Adrenal gland (tissue), 12 donors: Measurements from ENCODE around the gene ARHGAP12. TPM values are rescaled to one million over a fixed set of nuclear protein-coding genes. Genes with fewer than 3 reads are reported as not detected.

ENCODE experiments used
- DNase-seq, 7 donors: peaks; one replicate each; pipeline ENCODE4 v3.0.0-alpha.2; 2019 to 2020
- H3K27ac ChIP-seq, 5 donors: fragments of 200-600 bp; sonication (generic) in 4 of 5; 1 replicate in 3 of 5; 2 replicates in 2 of 5; pipeline versions ENCODE4 v1.5.1 to v1.8.0; 2016 to 2020; ENCODE audit warnings: mild to moderate bottlenecking in 1 of 5
- H3K27me3 ChIP-seq: fragments of 200-600 bp; 2 replicates; pipeline ENCODE4 v1.8.0; 2021
- H3K36me3 ChIP-seq, 2 donors: fragments of 200-600 bp; replicated peaks in 1 of 2; 1 replicate in 1 of 2; 2 replicates in 1 of 2; pipeline versions ENCODE4 v1.5.1 to v1.8.0; 2018 to 2022
- H3K4me1 ChIP-seq, 2 donors: fragments of 200-600 bp; replicated peaks in 1 of 2; 1 replicate in 1 of 2; 2 replicates in 1 of 2; pipeline versions ENCODE4 v1.5.1 to v1.8.0; 2018 to 2021
- H3K4me3 ChIP-seq, 4 donors: fragments of 200-600 bp; sonication (generic) in 3 of 4; one replicate each; pipeline ENCODE4 v1.5.1; 2016 to 2018
- H3K9me3 ChIP-seq, 3 donors: fragments of 200-600 bp; sonication (generic) in 1 of 3; replicated peaks in 1 of 3; 1 replicate in 2 of 3; 2 replicates in 1 of 3; pipeline versions ENCODE4 v1.5.1 to v1.8.0; 2016 to 2021
- POLR2A ChIP-seq, 2 donors: fragments of 450-650 bp; IDR thresholded peaks; one replicate each; pipeline ENCODE4 v1.6.1; 2017; ENCODE audit warnings: antibody characterized with exemption in 2 of 2, mild to moderate bottlenecking in 2 of 2, moderate library complexity in 1 of 2
- WGBS, 4 donors: extraction: QIAGEN DNeasy Blood & Tissue Kit in 2 of 4; methylation state at CpG; one replicate each; pipeline versions ENCODE4 v1.1.5 to v1.1.7; 2013 to 2017; 5-methylcytosine and 5-hydroxymethylcytosine counted together
- intact Hi-C, 2 donors: fragments of 100-400 bp; cut with DNase I; formaldehyde crosslinking; loops; one replicate each; pipeline versions ENCODE4 v1.14.1 to v1.15.0; 2022 to 2023
- polyA plus RNA-seq, 3 donors: library from polyadenylated mRNA; stranded (reverse); fragments of 200-250 nt in 2 of 3; fragments of 350-450 nt in 1 of 3; fragmentation: Illumina TruSeq in 1 of 3; extraction: RNeasy Lipid Tissue Mini Kit (QIAGEN cat#74804) in 1 of 3; gene quantifications; one replicate each; pipeline ENCODE4 v1.2.3, GENCODE V29; 2013 to 2014
- total RNA-seq, 9 donors: library from RNA; depleted of rRNA in 4 of 9; stranded (reverse); fragments of >200 nt in 4 of 9; fragments of 120-200 nt in 1 of 9; fragmentation: NEBNext Ultra II Directional in 1 of 9; extraction: Animal tissue kit (Norgen Biotek cat#: 25700) in 1 of 9; gene quantifications; one replicate each; pipeline versions ENCODE4 v1.1.0 to v1.2.4, GENCODE V29; 2013 to 2023
- TF ChIP-seq, protein P1 (sequence below), 6 experiments: fragments of 450-650 bp in 4 of 6; fragments of 200-600 bp in 2 of 6; sonication (generic) in 1 of 6; IDR thresholded peaks; 1 replicate in 5 of 6; 2 replicates in 1 of 6; pipeline versions ENCODE4 v1.5.1 to v1.8.0; 2016 to 2021; ENCODE audit warnings: antibody characterized with exemption in 6 of 6, mild to moderate bottlenecking in 2 of 6, moderate library complexity in 1 of 6
- donor health status: healthy with polysubstance abuse.
- donor health status: Bipolar disorder and iron deficiency.
- donor health status: DM: yes; HTN: yes; CAD: no.
- donor health status: DM: no; HTN: no; CAD: no.
- donor health status: DM: no; HTN: no; CAD: no.
- donor health status: DM: yes; HTN: yes; CAD: no.

Gene ARHGAP12
- total and polyA plus RNA-seq, 12 donors: 26.7 to 88.6 (median 38.1) TPM

DNA sequence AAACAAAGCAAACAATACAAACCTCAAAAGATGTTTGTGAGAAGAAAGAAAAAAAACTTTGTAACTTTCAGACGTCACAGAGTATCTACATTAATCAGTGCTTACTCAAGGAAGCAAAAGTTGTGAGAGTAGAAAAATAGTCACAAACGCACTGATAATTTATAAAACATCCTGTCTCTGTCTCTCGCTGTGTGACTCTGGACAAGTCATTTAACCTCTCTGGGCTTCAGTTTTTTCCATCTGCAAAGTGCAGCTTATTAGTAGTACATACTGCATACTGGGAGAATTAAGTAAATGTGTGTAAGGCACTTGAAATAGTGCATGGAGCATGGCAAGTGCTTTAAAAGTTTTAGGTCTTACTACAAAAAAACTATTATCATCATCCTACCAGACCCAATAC, 3.8 kb downstream of the ARHGAP12 start:
- no peaks in the 10 kb centered on the region for H3K9me3 ChIP-seq
- WGBS, 4 donors: 49 to 55% (median 52%) methylated on average over 3 of the region's 3 CpGs
- H3K27ac ChIP-seq: no peak overlapping the region
- H3K36me3 ChIP-seq: peaks cover 0 to 4% of the 10 kb centered on the region in 2 donors
- no peak for TF ChIP-seq POLR2A (IDR thresholded peaks at IDR 0.05)
- TF ChIP-seq, protein P1, sequence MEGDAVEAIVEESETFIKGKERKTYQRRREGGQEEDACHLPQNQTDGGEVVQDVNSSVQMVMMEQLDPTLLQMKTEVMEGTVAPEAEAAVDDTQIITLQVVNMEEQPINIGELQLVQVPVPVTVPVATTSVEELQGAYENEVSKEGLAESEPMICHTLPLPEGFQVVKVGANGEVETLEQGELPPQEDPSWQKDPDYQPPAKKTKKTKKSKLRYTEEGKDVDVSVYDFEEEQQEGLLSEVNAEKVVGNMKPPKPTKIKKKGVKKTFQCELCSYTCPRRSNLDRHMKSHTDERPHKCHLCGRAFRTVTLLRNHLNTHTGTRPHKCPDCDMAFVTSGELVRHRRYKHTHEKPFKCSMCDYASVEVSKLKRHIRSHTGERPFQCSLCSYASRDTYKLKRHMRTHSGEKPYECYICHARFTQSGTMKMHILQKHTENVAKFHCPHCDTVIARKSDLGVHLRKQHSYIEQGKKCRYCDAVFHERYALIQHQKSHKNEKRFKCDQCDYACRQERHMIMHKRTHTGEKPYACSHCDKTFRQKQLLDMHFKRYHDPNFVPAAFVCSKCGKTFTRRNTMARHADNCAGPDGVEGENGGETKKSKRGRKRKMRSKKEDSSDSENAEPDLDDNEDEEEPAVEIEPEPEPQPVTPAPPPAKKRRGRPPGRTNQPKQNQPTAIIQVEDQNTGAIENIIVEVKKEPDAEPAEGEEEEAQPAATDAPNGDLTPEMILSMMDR (IDR thresholded peaks at IDR 0.05): no peak
- intact Hi-C loops: loop anchor here in 1 of 2 donors (10.0 kb wide), 1 partner anchor 50 kb away; no protein-coding TSS in a partner anchor
- H3K4me3 ChIP-seq: no peak overlapping the region
- no peaks in the 10 kb centered on the region for H3K27me3 ChIP-seq
- H3K4me1 ChIP-seq: peaks cover 8 to 34% of the 10 kb centered on the region in 2 donors
- DNase-seq: no peak

DNA sequence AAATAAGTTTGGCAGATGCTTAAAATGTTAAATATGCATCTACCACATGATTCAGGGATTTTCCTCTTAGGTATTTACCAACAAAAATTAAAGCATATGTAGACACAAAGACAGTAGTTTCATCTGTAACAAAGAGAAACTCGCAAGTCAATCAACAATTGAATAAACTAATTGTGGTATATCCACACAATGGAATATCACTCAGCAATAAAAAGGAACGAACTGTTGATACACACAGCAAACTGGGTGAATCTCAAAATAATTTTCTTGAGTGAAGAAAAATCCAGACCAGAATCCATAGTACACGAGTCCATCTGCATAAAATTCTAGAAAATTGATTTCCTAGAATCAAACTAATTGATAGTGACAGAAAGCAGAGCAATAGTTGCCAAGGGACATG, 5.2 kb downstream of the ARHGAP12 start:
- 88 to 95% (median 91%) methylated on average over 3 of the region's 3 CpGs for WGBS, 4 donors
- intact Hi-C loops: loop anchor here in 1 of 2 donors (10.0 kb wide), 1 partner anchor 49 kb away; no protein-coding TSS in a partner anchor

DNA sequence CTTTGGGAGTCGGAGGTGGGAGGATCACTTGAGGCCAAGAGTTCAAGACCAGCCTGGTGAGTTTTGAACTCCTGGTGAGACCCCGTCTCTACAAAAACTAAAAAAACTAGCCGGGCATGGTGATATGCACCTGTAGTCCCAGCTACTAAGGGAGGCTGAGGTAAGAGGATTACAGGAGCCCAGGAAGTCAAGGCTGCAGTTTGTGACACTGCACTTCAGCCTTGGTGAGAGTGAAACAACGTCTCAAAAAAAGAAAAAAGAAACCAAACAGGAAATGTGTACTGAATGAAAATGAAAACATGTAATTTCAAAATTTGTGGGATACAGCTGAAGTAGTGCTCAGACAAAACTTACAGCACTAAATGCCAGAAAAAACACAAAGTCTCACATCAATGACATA, 7.6 kb downstream of the ARHGAP12 start:
- Histone ChIP-seq H3K27me3 (no peaks in the 10 kb centered on the region), H3K4me1 (peaks cover 3 to 21% of the 10 kb centered on the region in 2 donors), H3K27ac (no peak overlapping the region), H3K4me3 (no peak overlapping the region), H3K9me3 (no peaks in the 10 kb centered on the region), H3K36me3 (peaks cover 0 to 4% of the 10 kb centered on the region in 2 donors)
- TF ChIP-seq POLR2A (IDR thresholded peaks at IDR 0.05): no peak
- TF ChIP-seq, protein P1 (IDR thresholded peaks at IDR 0.05): no peak
- intact Hi-C loops: loop anchor here in 1 of 2 donors (10.0 kb wide), 1 partner anchor 46 kb away; no protein-coding TSS in a partner anchor
- 48 to 56% (median 52%) methylated on average over 4 of the region's 4 CpGs for WGBS, 4 donors
- DNase-seq: no peak

More for the DNA sequence above, 5.2 kb downstream of the ARHGAP12 start:
- Histone ChIP-seq H3K4me1 (peaks cover 8 to 32% of the 10 kb centered on the region in 2 donors), H3K4me3 (no peak overlapping the region), H3K9me3 (no peaks in the 10 kb centered on the region), H3K27ac (no peak overlapping the region), H3K27me3 (no peaks in the 10 kb centered on the region), H3K36me3 (peaks cover 0 to 4% of the 10 kb centered on the region in 2 donors)
- TF ChIP-seq, protein P1 (IDR thresholded peaks at IDR 0.05): no peak
- no peak for TF ChIP-seq POLR2A (IDR thresholded peaks at IDR 0.05)
- DNase-seq: no peak

DNA sequence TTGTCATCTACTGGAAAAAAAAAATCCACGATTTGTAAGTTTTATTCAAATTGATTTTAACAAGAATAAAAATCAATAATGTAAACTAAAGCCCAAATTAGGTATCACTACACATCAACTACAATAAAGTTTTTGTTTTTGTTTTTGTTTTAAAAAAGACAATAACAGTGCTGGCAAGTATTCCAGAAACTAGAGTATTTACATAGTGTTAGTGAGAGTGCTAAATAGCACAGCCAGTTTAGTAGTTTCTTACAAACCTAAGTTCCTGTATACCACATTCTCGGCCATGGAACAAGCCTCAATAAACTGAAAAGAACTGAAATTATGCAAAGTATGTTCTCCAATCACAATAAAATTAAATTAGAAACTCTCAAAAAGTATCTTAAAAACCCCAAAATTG, 8.1 kb downstream of the ARHGAP12 start:
- Histone ChIP-seq H3K36me3 (peaks cover 0 to 4% of the 10 kb centered on the region in 2 donors), H3K4me3 (no peak overlapping the region), H3K9me3 (no peaks in the 10 kb centered on the region), H3K27ac (no peak overlapping the region), H3K27me3 (no peaks in the 10 kb centered on the region), H3K4me1 (peaks cover 0 to 16% of the 10 kb centered on the region in 2 donors)
- intact Hi-C loops: loop anchor here in 1 of 2 donors (10.0 kb wide), 1 partner anchor 46 kb away; no protein-coding TSS in a partner anchor
- DNase-seq: no peak
- 83 to 91% (median 88%) methylated on average over 2 of the region's 2 CpGs for WGBS, 4 donors
- TF ChIP-seq, protein P1 (IDR thresholded peaks at IDR 0.05): no peak
- TF ChIP-seq POLR2A (IDR thresholded peaks at IDR 0.05): no peak
